Measurements from ENCODE around the gene TSSK6. TPM values are rescaled to one million over a fixed set of nuclear protein-coding genes. Genes with fewer than 3 reads are reported as not detected.

The TSSK6 gene
- polyA plus RNA-seq, 1 donor (not counting 4 experiments of a cell fraction or from before 2014, with no cell fraction given) = 0.47 TPM

DNA sequence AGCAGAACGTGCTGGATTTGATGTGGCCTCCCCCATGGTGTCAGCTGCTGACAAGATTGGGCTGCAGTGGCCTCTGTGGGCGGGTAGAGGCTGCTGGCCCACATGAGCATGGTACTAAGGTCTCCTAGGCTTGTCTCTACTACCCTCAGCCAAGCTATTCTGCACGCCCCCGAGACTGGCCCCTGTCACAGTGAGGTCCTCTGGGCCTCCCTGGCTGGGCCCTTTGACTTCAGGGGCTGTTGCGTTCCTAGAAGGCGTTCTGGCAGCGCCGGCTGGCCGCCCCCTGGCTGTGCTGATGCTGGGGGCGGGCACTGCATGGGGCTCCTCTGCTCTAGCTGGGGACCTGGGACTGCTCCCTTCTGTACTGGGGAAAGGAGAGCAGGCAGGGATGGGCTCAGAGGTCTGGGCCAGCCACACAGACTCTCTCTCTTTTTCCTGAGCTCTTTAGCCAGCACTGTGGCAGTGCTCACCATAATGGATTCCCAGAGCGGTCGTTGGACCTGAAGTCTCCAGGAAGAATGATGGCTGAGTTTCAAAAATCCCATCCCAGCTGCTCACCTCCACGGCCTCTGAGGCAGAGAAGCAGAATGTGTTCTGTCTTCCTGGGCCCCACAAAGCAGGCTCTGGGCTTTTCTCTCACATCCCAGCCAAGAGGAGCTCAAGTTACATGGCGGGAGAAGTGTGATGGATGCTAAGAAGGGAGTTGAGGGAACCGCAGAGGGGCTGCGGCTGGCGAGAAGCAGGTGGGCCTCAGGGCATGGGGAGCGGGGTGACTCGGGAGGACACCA is 32.3 kb downstream of the TSSK6 start:
- dilution Hi-C loops (cut with MboI; ENCODE audit: extremely low pct_ligation_motif_present, low sequenced_read_pairs) = no loop called here
- DNase-seq (ENCODE audit: low read depth, low spot score) (no peak), FAIRE-seq (no peak)
- TF ChIP-seq EZH2 (IDR thresholded peaks at IDR 0.05; ENCODE audit: low read length) = no peak
- TF ChIP-seq, protein P1, sequence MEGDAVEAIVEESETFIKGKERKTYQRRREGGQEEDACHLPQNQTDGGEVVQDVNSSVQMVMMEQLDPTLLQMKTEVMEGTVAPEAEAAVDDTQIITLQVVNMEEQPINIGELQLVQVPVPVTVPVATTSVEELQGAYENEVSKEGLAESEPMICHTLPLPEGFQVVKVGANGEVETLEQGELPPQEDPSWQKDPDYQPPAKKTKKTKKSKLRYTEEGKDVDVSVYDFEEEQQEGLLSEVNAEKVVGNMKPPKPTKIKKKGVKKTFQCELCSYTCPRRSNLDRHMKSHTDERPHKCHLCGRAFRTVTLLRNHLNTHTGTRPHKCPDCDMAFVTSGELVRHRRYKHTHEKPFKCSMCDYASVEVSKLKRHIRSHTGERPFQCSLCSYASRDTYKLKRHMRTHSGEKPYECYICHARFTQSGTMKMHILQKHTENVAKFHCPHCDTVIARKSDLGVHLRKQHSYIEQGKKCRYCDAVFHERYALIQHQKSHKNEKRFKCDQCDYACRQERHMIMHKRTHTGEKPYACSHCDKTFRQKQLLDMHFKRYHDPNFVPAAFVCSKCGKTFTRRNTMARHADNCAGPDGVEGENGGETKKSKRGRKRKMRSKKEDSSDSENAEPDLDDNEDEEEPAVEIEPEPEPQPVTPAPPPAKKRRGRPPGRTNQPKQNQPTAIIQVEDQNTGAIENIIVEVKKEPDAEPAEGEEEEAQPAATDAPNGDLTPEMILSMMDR (optimal IDR thresholded peaks at IDR 0.05 in 1 of 3, IDR thresholded peaks at IDR 0.05 in 1 of 3, conservative IDR thresholded peaks at IDR 0.05 in 1 of 3; ENCODE audit: extremely low read depth in 1 of 3, insufficient read depth in 2 of 3, low read length in 3 of 3) = no peak
- Histone ChIP-seq H3K4me1 (ENCODE audit: control insufficient read depth, extremely low read depth, insufficient read depth, low read length) (peaks cover 32% of the 10 kb centered on the region), H3K79me2 (ENCODE audit: control insufficient read depth, insufficient read depth, low read length) (peaks cover 79% of the 10 kb centered on the region), H3K9me1 (ENCODE audit: control insufficient read depth, extremely low read depth, insufficient read depth, low read length) (no peaks in the 10 kb centered on the region), H2AFZ (ENCODE audit: control insufficient read depth, low read length) (no peak overlapping the region), H4K20me1 (ENCODE audit: control insufficient read depth, extremely low read depth, insufficient read depth, low read length) (no peaks in the 10 kb centered on the region), H3K9me3 (ENCODE audit: control insufficient read depth, low read depth, low read length) (no peaks in the 10 kb centered on the region), H3K4me3 (ENCODE audit: control insufficient read depth in 2 of 3, extremely low read depth in 1 of 3, insufficient read depth in 2 of 3, low read depth in 1 of 3, low read length in 3 of 3) (no peak overlapping the region), H3K36me3 (ENCODE audit: control insufficient read depth in 2 of 2, extremely low read depth in 1 of 2, insufficient read depth in 2 of 2, low read length in 2 of 2) (peaks cover 23 to 29% of the 10 kb centered on the region in 2 experiments), H3K4me2 (ENCODE audit: control insufficient read depth, extremely low read depth, insufficient read depth, low read depth, low read length) (no peak overlapping the region), H3K27ac (ENCODE audit: control insufficient read depth, insufficient read depth, low read length) (no peak overlapping the region), H3K27me3 (ENCODE audit: control insufficient read depth, extremely low read depth, insufficient read depth, low read length) (no peaks in the 10 kb centered on the region), H3K9ac (ENCODE audit: control insufficient read depth, extremely low read depth, insufficient read depth, low read length) (no peak overlapping the region)

DNA sequence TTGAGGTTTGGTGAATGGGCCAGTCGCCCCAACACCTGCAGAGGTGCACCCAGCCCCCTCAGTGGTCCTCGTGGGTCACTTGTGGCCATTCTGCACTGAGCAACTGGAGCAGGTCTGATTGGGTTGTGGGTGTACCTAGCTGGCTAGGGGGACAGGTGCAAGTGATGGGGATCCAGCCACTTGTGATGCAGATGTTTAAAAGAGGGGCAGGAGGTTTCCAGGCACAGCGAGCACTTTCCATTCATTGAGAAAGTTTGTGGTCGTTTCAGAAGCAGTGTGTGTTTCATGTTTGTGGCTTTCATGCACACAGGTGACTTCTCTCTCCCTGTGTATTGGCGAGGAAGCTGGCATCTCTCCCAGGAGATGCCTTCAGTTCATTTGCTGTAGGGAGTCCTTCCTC is 34.7 kb downstream of the TSSK6 start:
- no peaks in the 10 kb centered on the region for H3K9me3 ChIP-seq (ENCODE audit: control insufficient read depth, low read depth, low read length)
- no peak overlapping the region for H3K4me3 ChIP-seq (ENCODE audit: control insufficient read depth in 2 of 3, extremely low read depth in 1 of 3, insufficient read depth in 2 of 3, low read depth in 1 of 3, low read length in 3 of 3)
- DNase-seq (ENCODE audit: low read depth, low spot score) = no peak
- no peak for FAIRE-seq
- no peaks in the 10 kb centered on the region for H3K9me1 ChIP-seq (ENCODE audit: control insufficient read depth, extremely low read depth, insufficient read depth, low read length)
- TF ChIP-seq EZH2 (IDR thresholded peaks at IDR 0.05; ENCODE audit: low read length) = no peak
- TF ChIP-seq, protein P1 (optimal IDR thresholded peaks at IDR 0.05 in 1 of 3, IDR thresholded peaks at IDR 0.05 in 1 of 3, conservative IDR thresholded peaks at IDR 0.05 in 1 of 3; ENCODE audit: extremely low read depth in 1 of 3, insufficient read depth in 2 of 3, low read length in 3 of 3) = no peak
- peaks cover 2% of the 10 kb centered on the region for H4K20me1 ChIP-seq (ENCODE audit: control insufficient read depth, extremely low read depth, insufficient read depth, low read length)
- H3K4me1 ChIP-seq (ENCODE audit: control insufficient read depth, extremely low read depth, insufficient read depth, low read length) = peaks cover 9% of the 10 kb centered on the region
- H2AFZ ChIP-seq (ENCODE audit: control insufficient read depth, low read length) = no peak overlapping the region
- peaks cover 20 to 24% of the 10 kb centered on the region in 2 experiments for H3K36me3 ChIP-seq (ENCODE audit: control insufficient read depth in 2 of 2, extremely low read depth in 1 of 2, insufficient read depth in 2 of 2, low read length in 2 of 2)
- H3K27ac ChIP-seq (ENCODE audit: control insufficient read depth, insufficient read depth, low read length) = no peak overlapping the region
- H3K4me2 ChIP-seq (ENCODE audit: control insufficient read depth, extremely low read depth, insufficient read depth, low read depth, low read length) = no peak overlapping the region
- dilution Hi-C loops (cut with MboI; ENCODE audit: extremely low pct_ligation_motif_present, low sequenced_read_pairs) = no loop called here
- no peak overlapping the region for H3K9ac ChIP-seq (ENCODE audit: control insufficient read depth, extremely low read depth, insufficient read depth, low read length)
- no peaks in the 10 kb centered on the region for H3K27me3 ChIP-seq (ENCODE audit: control insufficient read depth, extremely low read depth, insufficient read depth, low read length)
- peaks cover 85% of the 10 kb centered on the region for H3K79me2 ChIP-seq (ENCODE audit: control insufficient read depth, insufficient read depth, low read length)
